ENCODE measurements around the gene ZNF627. TPM values are rescaled to one million over a fixed set of nuclear protein-coding genes. Genes with fewer than 3 reads are reported as not detected.
"Not testable (repeated sequence)": the region's sequence is repeated elsewhere in the genome, so short reads cannot be mapped to it uniquely, and the experiment has no call there.

ZNF627 gene
- total and polyA plus RNA-seq, 10 donors: 4.5 to 14.5 (median 11.9) TPM

GRCh38 chr19:11617180-11618062, 20.1 kb downstream of the ZNF627 start:
- Histone ChIP-seq H3K9me3 (peaks cover 16 to 63% (median 48%) of the 10 kb centered on the region in 8 donors), H3K27me3 (replicated peaks in 1 of 7) (no peaks in the 10 kb centered on the region), H3K27ac (no peak overlapping the region), H3K4me1 (no peaks in the 10 kb centered on the region), H3K36me3 (peaks cover 19 to 88% (median 67%) of the 10 kb centered on the region in 6 donors), H3K4me3 (peak overlapping the region in 1 of 8 donors; percentile 21)
- 96 to 99% (median 98%) methylated on average over 19 of the region's 19 CpGs for WGBS, 5 donors
- intact Hi-C loops (cut with DNase I; ENCODE audit: low total_unique reads): no loop called here
- TF ChIP-seq POLR2AphosphoS5 (IDR thresholded peaks at IDR 0.05) (no peak), POLR2A (IDR thresholded peaks at IDR 0.05) (no peak)
- TF ChIP-seq, protein P1, sequence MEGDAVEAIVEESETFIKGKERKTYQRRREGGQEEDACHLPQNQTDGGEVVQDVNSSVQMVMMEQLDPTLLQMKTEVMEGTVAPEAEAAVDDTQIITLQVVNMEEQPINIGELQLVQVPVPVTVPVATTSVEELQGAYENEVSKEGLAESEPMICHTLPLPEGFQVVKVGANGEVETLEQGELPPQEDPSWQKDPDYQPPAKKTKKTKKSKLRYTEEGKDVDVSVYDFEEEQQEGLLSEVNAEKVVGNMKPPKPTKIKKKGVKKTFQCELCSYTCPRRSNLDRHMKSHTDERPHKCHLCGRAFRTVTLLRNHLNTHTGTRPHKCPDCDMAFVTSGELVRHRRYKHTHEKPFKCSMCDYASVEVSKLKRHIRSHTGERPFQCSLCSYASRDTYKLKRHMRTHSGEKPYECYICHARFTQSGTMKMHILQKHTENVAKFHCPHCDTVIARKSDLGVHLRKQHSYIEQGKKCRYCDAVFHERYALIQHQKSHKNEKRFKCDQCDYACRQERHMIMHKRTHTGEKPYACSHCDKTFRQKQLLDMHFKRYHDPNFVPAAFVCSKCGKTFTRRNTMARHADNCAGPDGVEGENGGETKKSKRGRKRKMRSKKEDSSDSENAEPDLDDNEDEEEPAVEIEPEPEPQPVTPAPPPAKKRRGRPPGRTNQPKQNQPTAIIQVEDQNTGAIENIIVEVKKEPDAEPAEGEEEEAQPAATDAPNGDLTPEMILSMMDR (IDR thresholded peaks at IDR 0.05 in 8 of 11, conservative IDR thresholded peaks at IDR 0.05 in 3 of 11): no peak
- no peak for DNase-seq

DNA sequence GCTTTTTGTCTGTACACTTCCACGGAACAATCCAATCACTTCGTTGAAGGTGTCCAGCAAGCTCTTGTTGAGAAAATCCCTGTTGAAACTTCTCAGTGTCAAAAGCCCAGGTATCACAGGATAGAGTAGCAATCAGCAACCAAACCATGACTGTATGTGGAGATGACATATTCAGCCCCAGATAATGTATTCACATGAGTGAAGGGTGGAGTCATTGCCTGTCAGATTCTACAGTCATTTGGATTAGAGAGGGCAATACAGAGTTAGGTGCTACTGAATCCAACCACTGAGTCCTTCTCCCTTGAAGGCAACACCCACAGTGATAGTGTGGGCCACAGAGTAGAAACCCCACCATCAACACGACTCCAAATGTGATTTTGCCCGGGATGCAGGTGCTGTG, 23.3 kb downstream of the ZNF627 start:
- 70 to 95% (median 75%) methylated on average over 4 of the region's 4 CpGs for WGBS, 5 donors
- no peak overlapping the region for H3K4me3 ChIP-seq
- H3K4me1 ChIP-seq: peaks cover 0 to 19% (median 12%) of the 10 kb centered on the region in 6 donors
- peaks cover 16 to 51% (median 44%) of the 10 kb centered on the region in 8 donors for H3K9me3 ChIP-seq
- DNase-seq: no peak
- intact Hi-C loops (cut with DNase I; ENCODE audit: low total_unique reads): no loop called here
- peaks cover 19 to 66% (median 54%) of the 10 kb centered on the region in 6 donors for H3K36me3 ChIP-seq
- peaks cover 0 to 10% (median 0%) of the 10 kb centered on the region in 7 donors for H3K27me3 ChIP-seq (replicated peaks in 1 of 7)
- TF ChIP-seq POLR2A (IDR thresholded peaks at IDR 0.05) (no peak), POLR2AphosphoS5 (IDR thresholded peaks at IDR 0.05) (no peak)
- TF ChIP-seq, protein P1 (IDR thresholded peaks at IDR 0.05 in 8 of 11, conservative IDR thresholded peaks at IDR 0.05 in 3 of 11): no peak
- no peak overlapping the region for H3K27ac ChIP-seq

GRCh38 chr19:11622401-11622800, 25.1 kb downstream of the ZNF627 start:
- WGBS, 5 donors: 60 to 78% (median 65%) methylated on average over 3 of the region's 3 CpGs
- H3K27ac ChIP-seq; DNase-seq; H3K4me3 ChIP-seq; intact Hi-C loops (cut with DNase I; ENCODE audit: low total_unique reads): not testable (repeated sequence)
- Histone ChIP-seq H3K4me1 (peaks cover 0 to 21% (median 12%) of the 10 kb centered on the region in 6 donors), H3K36me3 (peaks cover 7 to 47% (median 35%) of the 10 kb centered on the region in 6 donors), H3K27me3 (replicated peaks in 1 of 7) (peaks cover 0 to 10% (median 0%) of the 10 kb centered on the region in 7 donors), H3K9me3 (peaks cover 9 to 33% (median 26%) of the 10 kb centered on the region in 8 donors)

- WGBS, 5 donors: 62 to 72% (median 65%) methylated on average over 4 of the region's 4 CpGs
- Histone ChIP-seq H3K27me3 (replicated peaks in 1 of 7) (peaks cover 0 to 10% (median 0%) of the 10 kb centered on the region in 7 donors), H3K36me3 (peaks cover 0 to 30% (median 20%) of the 10 kb centered on the region in 6 donors), H3K27ac (no peak overlapping the region), H3K4me3 (peak overlapping the region in 1 of 8 donors; percentile 40), H3K9me3 (peaks cover 0 to 16% (median 9%) of the 10 kb centered on the region in 8 donors), H3K4me1 (peaks cover 0 to 21% (median 12%) of the 10 kb centered on the region in 6 donors)
- TF ChIP-seq, protein P1 (IDR thresholded peaks at IDR 0.05 in 8 of 11, conservative IDR thresholded peaks at IDR 0.05 in 3 of 11): no peak
- TF ChIP-seq POLR2A (IDR thresholded peaks at IDR 0.05): no peak
- no peak for TF ChIP-seq POLR2AphosphoS5 (IDR thresholded peaks at IDR 0.05)
- DNase-seq: no peak
- intact Hi-C loops (cut with DNase I; ENCODE audit: low total_unique reads): no loop called here
Measured at GRCh38 chr19:11624069-11624463, 26.8 kb downstream of the ZNF627 start.

Measured in spleen (tissue), 11 donors.